Natural killer cell treated with Interleukin-12 subunit alpha and Interleukin-12 subunit beta and Interleukin-15 and Interleukin-18, amount 100 ng/mL, for 72 hours (primary cell): ENCODE measurements around the gene MAGOH. TPM values are rescaled to one million over a fixed set of nuclear protein-coding genes. Genes with fewer than 3 reads are reported as not detected.
"Not testable (repeated sequence)": the region's sequence is repeated elsewhere in the genome, so short reads cannot be mapped to it uniquely, and the experiment has no call there.

Experiments used
- ATAC-seq, 2 donors: fragments of 150-1000 bp; cut with Tn5 transposase in 1 of 2; sonication (Bioruptor Pico), chemical (Tn5 transposase) in 1 of 2; 2 replicates each; pipeline ENCODE4 v1.10.0; 2021
- DNase-seq: peaks from one replicate; pipeline ENCODE4 v3.0.0; 2022; ENCODE audit warnings: low spot score
- H3K27ac Mint-ChIP-seq, 2 donors: 1 replicate in 1 of 2; 2 replicates in 1 of 2; pipeline ENCODE4 v1.8.0; 2022; ENCODE audit warnings: mixed read lengths in 2 of 2, mild to moderate bottlenecking in 1 of 2, moderate library complexity in 1 of 2
- H3K27me3 Mint-ChIP-seq, 2 donors: 1 replicate in 1 of 2; 2 replicates in 1 of 2; pipeline ENCODE4 v1.8.0; 2022; ENCODE audit warnings: mixed read lengths in 2 of 2
- H3K36me3 Mint-ChIP-seq: one replicate; pipeline ENCODE4 v1.8.0; 2022; ENCODE audit warnings: mixed read lengths
- H3K4me1 Mint-ChIP-seq, 2 donors: 1 replicate in 1 of 2; 2 replicates in 1 of 2; pipeline ENCODE4 v1.8.0; 2022; ENCODE audit warnings: low read depth in 2 of 2, mixed read lengths in 2 of 2, mild to moderate bottlenecking in 1 of 2
- H3K4me3 Mint-ChIP-seq: one replicate; pipeline ENCODE4 v1.8.0; 2022; ENCODE audit warnings: mixed read lengths
- H3K9me3 Mint-ChIP-seq: 2 replicates; pipeline ENCODE4 v1.8.0; 2022; ENCODE audit warnings: mixed read lengths
- total RNA-seq, 2 donors: library from RNA; stranded (reverse); gene quantifications; one replicate each; pipeline ENCODE4 v1.2.3, GENCODE V29; 2022

MAGOH gene
- total RNA-seq, result 10 to 100 TPM; 62.6 to 65.4 TPM

- Mint-ChIP-seq H3K27ac (peak within 1 kb of the TSS; percentile 92 to 98), H3K27me3 (no peaks in the 10 kb centered on the region), H3K4me1 (peaks cover 23 to 30% of the 10 kb centered on the region in 2 donors), H3K36me3 (peaks cover 16% of the 10 kb centered on the region), H3K4me3 (peak within 1 kb of the TSS; percentile 93), H3K9me3 (no peaks in the 10 kb centered on the region)
- peak; percentile 97 for DNase-seq
- ATAC-seq, result peak; percentile 100
Observed at GRCh38 chr1:53238197-53239155, at the start of gene MAGOH. Gene MAGOH (minus strand): TSS chr1:53238518. CDS start chr1:53238448, 70 bp downstream.

GRCh38 chr1:53286955-53287354 lies 48.6 kb upstream of the MAGOH start:
- H3K27me3 Mint-ChIP-seq, result no peaks in the 10 kb centered on the region
- no peaks in the 10 kb centered on the region for H3K9me3 Mint-ChIP-seq
- peak overlapping the region in 1 of 2 donors; percentile 80 for H3K27ac Mint-ChIP-seq
- ATAC-seq, result peak in 1 of 2 donors; percentile 52
- H3K4me3 Mint-ChIP-seq, result peak overlapping the region; percentile 34
- peaks cover 12 to 21% of the 10 kb centered on the region in 2 donors for H3K4me1 Mint-ChIP-seq
- H3K36me3 Mint-ChIP-seq, result no peaks in the 10 kb centered on the region
- no peak for DNase-seq

GRCh38 chr1:53285969-53286760 lies 47.8 kb upstream of the MAGOH start:
- Mint-ChIP-seq H3K27me3 (no peaks in the 10 kb centered on the region), H3K9me3 (no peaks in the 10 kb centered on the region), H3K27ac (peak overlapping the region in 1 of 2 donors; percentile 80), H3K4me1 (peaks cover 12 to 17% of the 10 kb centered on the region in 2 donors), H3K4me3 (peak overlapping the region; percentile 34), H3K36me3 (no peaks in the 10 kb centered on the region)
- DNase-seq (peak; percentile 68), ATAC-seq (peak; percentile 53 to 88)

- DNase-seq, result no peak
- Mint-ChIP-seq H3K4me3 (no peak overlapping the region), H3K36me3 (no peaks in the 10 kb centered on the region), H3K9me3 (no peaks in the 10 kb centered on the region), H3K4me1 (peaks cover 12 to 17% of the 10 kb centered on the region in 2 donors), H3K27me3 (no peaks in the 10 kb centered on the region), H3K27ac (no peak overlapping the region)
- ATAC-seq, result no peak
Observed at GRCh38 chr1:53285546-53285945, 47.2 kb upstream of the MAGOH start.

GRCh38 chr1:53284224-53285020 lies 46.1 kb upstream of the MAGOH start:
- Mint-ChIP-seq H3K4me3 (no peak overlapping the region), H3K36me3 (no peaks in the 10 kb centered on the region), H3K9me3 (no peaks in the 10 kb centered on the region), H3K27ac (no peak overlapping the region), H3K4me1 (peaks cover 12 to 17% of the 10 kb centered on the region in 2 donors), H3K27me3 (no peaks in the 10 kb centered on the region)
- DNase-seq (no peak), ATAC-seq (no peak)

GRCh38 chr1:53283156-53283555 lies 44.8 kb upstream of the MAGOH start:
- not testable (repeated sequence) for H3K9me3 Mint-ChIP-seq, H3K36me3 Mint-ChIP-seq, H3K27me3 Mint-ChIP-seq, DNase-seq, ATAC-seq, H3K27ac Mint-ChIP-seq, H3K4me3 Mint-ChIP-seq
- H3K4me1 Mint-ChIP-seq, result peaks cover 12 to 16% of the 10 kb centered on the region in 2 donors

GRCh38 chr1:53281133-53281532 lies 42.8 kb upstream of the MAGOH start:
- Mint-ChIP-seq H3K4me1 (peaks cover 0 to 2% of the 10 kb centered on the region in 2 donors), H3K36me3 (no peaks in the 10 kb centered on the region), H3K27ac (peak overlapping the region in 1 of 2 donors; percentile 75), H3K9me3 (no peaks in the 10 kb centered on the region), H3K4me3 (no peak overlapping the region), H3K27me3 (no peaks in the 10 kb centered on the region)
- no peak for DNase-seq
- no peak for ATAC-seq

GRCh38 chr1:53280496-53280895 lies 42.2 kb upstream of the MAGOH start:
- no peaks in the 10 kb centered on the region for H3K36me3 Mint-ChIP-seq
- ATAC-seq (no peak), DNase-seq (peak; percentile 58)
- peaks cover 0 to 2% of the 10 kb centered on the region in 2 donors for H3K4me1 Mint-ChIP-seq
- H3K27ac Mint-ChIP-seq, result peak overlapping the region in 1 of 2 donors; percentile 75
- H3K27me3 Mint-ChIP-seq, result no peaks in the 10 kb centered on the region
- H3K9me3 Mint-ChIP-seq, result no peaks in the 10 kb centered on the region
- no peak overlapping the region for H3K4me3 Mint-ChIP-seq

GRCh38 chr1:53279296-53280200 lies 41.2 kb upstream of the MAGOH start:
- no peaks in the 10 kb centered on the region for H3K9me3 Mint-ChIP-seq
- DNase-seq (peak; percentile 29), ATAC-seq (no peak)
- H3K27me3 Mint-ChIP-seq, result no peaks in the 10 kb centered on the region
- H3K27ac Mint-ChIP-seq, result peak overlapping the region in 1 of 2 donors; percentile 75
- H3K36me3 Mint-ChIP-seq, result no peaks in the 10 kb centered on the region
- H3K4me1 Mint-ChIP-seq, result peaks cover 0 to 2% of the 10 kb centered on the region in 2 donors
- H3K4me3 Mint-ChIP-seq, result no peak overlapping the region

- H3K27ac Mint-ChIP-seq, result peak overlapping the region; percentile 16 to 68
- H3K4me1 Mint-ChIP-seq, result peaks cover 0 to 2% of the 10 kb centered on the region in 2 donors
- DNase-seq (peak; percentile 66), ATAC-seq (peak; percentile 47 to 68)
- H3K36me3 Mint-ChIP-seq, result no peaks in the 10 kb centered on the region
- no peaks in the 10 kb centered on the region for H3K27me3 Mint-ChIP-seq
- no peaks in the 10 kb centered on the region for H3K9me3 Mint-ChIP-seq
- no peak overlapping the region for H3K4me3 Mint-ChIP-seq
Observed at GRCh38 chr1:53278298-53278725, 40.0 kb upstream of the MAGOH start.

GRCh38 chr1:53277326-53277725 lies 39.0 kb upstream of the MAGOH start:
- Mint-ChIP-seq H3K27ac (peak overlapping the region in 1 of 2 donors; percentile 68), H3K27me3 (no peaks in the 10 kb centered on the region), H3K9me3 (no peaks in the 10 kb centered on the region), H3K36me3 (no peaks in the 10 kb centered on the region), H3K4me3 (no peak overlapping the region), H3K4me1 (peaks cover 0 to 2% of the 10 kb centered on the region in 2 donors)
- ATAC-seq (no peak), DNase-seq (peak; percentile 26)

- ATAC-seq (no peak), DNase-seq (peak; percentile 32)
- Mint-ChIP-seq H3K9me3 (no peaks in the 10 kb centered on the region), H3K36me3 (no peaks in the 10 kb centered on the region), H3K4me1 (peaks cover 0 to 2% of the 10 kb centered on the region in 2 donors), H3K27me3 (no peaks in the 10 kb centered on the region), H3K27ac (no peak overlapping the region), H3K4me3 (no peak overlapping the region)
Observed at GRCh38 chr1:53276902-53277281, 38.6 kb upstream of the MAGOH start.
